ENCODE data around the gene DDX39A.
A peak's percentile ranks its signal among the peaks of the same experiment; 100 is the strongest.
"Not testable (repeated sequence)": the region's sequence is repeated elsewhere in the genome, so short reads cannot be mapped to it uniquely, and the experiment has no call there.

The DDX39A gene

GRCh38 chr19:14395710-14396336, 23.3 kb downstream of the DDX39A start:
- in situ Hi-C loops (cut with MboI; ENCODE audit: low pct_unique_long_range_greater_than_20kb, low sequenced_read_pairs): loop anchor here (5.0 kb wide), 1 partner anchor 371 kb away; no protein-coding TSS in a partner anchor
- no peak for DNase-seq

GRCh38 chr19:14395262-14395661, 23.9 kb downstream of the DDX39A start:
- in situ Hi-C loops (cut with MboI; ENCODE audit: low pct_unique_long_range_greater_than_20kb, low sequenced_read_pairs): loop anchor here (5.0 kb wide), 1 partner anchor 372 kb away; no protein-coding TSS in a partner anchor

GRCh38 chr19:14394167-14394566, 25.0 kb downstream of the DDX39A start:
- DNase-seq: no peak
- in situ Hi-C loops (cut with MboI; ENCODE audit: low pct_unique_long_range_greater_than_20kb, low sequenced_read_pairs): no loop called here

More at GRCh38 chr19:14395262-14395661, 23.9 kb downstream of the DDX39A start:
- no peak for DNase-seq

DNA sequence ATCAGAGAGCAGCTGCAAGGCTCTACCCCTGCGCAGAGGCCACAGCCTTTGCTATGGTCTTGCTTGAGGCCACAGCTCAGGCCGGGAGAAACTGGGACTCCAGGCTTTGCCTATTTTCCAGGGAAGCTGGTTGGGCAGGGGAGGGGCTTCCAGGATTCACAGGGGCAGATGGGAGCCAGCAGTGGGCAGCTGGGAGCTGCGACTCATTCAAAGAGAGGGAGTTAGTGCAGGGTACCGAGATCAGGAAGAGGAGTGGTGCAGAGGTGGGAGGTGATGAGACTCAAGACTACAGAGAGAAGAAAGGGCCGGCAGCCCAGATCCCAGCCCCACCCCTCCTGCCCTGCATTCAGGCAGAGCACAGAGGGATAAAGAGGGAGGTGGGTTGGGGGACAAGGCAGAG, 25.8 kb downstream of the DDX39A start:
- DNase-seq: no peak
- in situ Hi-C loops (cut with MboI; ENCODE audit: low pct_unique_long_range_greater_than_20kb, low sequenced_read_pairs): no loop called here

- DNase-seq: no peak
- in situ Hi-C loops (cut with MboI; ENCODE audit: low pct_unique_long_range_greater_than_20kb, low sequenced_read_pairs): no loop called here
Observed at GRCh38 chr19:14391156-14391821, 27.9 kb downstream of the DDX39A start.

GRCh38 chr19:14390548-14390947, 28.6 kb downstream of the DDX39A start:
- no peak for DNase-seq
- in situ Hi-C loops (cut with MboI; ENCODE audit: low pct_unique_long_range_greater_than_20kb, low sequenced_read_pairs): no loop called here

DNA sequence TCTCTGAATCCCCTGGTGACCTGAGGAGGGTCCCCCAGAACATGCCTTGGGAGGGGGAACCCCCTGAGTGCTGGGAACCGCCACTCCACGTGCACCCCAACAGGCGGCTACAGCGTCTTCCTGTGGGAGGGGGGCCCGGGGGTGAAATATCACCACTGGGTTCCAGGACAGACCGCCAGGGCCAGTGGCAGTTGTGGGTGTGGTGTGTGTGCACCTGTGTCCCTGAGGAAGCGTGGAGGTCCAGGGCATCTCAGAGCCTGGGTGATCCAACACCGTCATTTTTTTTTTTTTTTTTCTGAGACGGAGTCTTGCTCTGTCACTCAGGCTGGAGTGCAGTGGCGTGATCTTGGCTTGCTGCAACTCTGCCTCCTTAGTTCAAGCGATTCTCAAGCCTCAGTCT, 33.6 kb downstream of the DDX39A start:
- DNase-seq: no peak
- in situ Hi-C loops (cut with MboI; ENCODE audit: low pct_unique_long_range_greater_than_20kb, low sequenced_read_pairs): no loop called here

- in situ Hi-C loops (cut with MboI; ENCODE audit: low pct_unique_long_range_greater_than_20kb, low sequenced_read_pairs): no loop called here
- peak; percentile 64 for DNase-seq
Observed at GRCh38 chr19:14383661-14384555, 35.2 kb downstream of the DDX39A start.

DNA sequence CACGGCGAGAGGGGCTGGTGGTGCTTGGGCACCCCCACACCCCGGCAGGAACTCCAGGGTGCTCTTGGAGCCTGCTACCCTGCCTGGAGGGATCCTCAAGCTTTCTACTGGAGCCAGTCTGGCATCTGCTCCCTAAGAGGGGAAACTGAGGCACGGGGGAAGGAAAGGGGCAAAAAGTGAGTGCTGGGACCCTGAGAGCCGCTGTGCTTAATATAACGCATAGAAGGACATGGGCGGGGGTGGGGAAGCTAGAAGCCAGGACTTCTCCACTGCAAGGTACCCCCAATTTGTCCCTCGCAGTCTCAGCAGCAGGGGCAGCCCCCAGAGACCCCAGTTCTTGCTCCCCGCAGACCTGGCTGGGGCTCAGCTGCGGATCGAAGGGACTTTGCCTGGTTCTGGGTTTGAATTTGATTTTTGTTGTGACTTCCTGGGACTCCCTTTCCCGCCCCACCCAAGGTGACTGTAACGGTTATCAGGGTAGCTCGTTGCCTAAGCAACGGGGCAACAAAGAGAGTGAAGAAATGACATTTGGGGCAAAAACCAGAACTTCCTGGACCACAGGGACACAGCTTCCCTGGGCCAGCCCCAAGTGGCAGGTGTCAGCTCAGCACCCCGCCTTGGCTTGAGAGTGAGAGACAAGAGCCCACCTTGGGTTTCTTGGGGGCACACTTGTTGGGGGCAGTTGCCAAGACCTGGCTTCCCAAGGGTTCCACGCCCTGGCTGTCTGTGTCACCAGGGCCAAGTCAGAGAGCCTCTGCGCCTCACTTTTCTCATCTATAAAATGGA, 37.3 kb downstream of the DDX39A start:
- in situ Hi-C loops (cut with MboI; ENCODE audit: low pct_unique_long_range_greater_than_20kb, low sequenced_read_pairs): no loop called here
- peak; percentile 73 for DNase-seq

GRCh38 chr19:14379294-14380065, 39.7 kb downstream of the DDX39A start:
- in situ Hi-C loops (cut with MboI; ENCODE audit: low pct_unique_long_range_greater_than_20kb, low sequenced_read_pairs): no loop called here
- no peak for DNase-seq

DNA sequence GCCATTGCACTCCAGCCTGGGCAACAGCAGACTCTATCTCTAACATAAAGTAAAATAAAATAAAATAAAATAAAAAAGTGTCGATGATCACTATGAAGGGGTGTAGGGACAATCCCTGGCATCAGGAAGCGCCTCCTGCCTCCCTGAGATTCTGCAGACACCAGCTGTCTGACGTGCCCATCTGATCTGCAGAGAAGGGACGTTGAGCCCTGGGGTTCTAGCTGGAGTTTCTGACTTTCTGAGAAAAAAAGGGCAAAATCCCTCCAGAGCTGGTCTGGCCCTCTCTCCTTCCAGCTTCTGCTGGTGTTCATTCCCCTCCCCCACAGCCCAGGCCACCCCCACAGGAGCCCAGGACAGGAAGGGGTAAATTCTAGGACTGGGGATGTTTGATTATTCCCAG, 40.3 kb downstream of the DDX39A start:
- no peak for DNase-seq
- in situ Hi-C loops (cut with MboI; ENCODE audit: low pct_unique_long_range_greater_than_20kb, low sequenced_read_pairs): no loop called here

GRCh38 chr19:14377883-14378328, 41.2 kb downstream of the DDX39A start:
- DNase-seq: no peak
- in situ Hi-C loops (cut with MboI; ENCODE audit: low pct_unique_long_range_greater_than_20kb, low sequenced_read_pairs): no loop called here

- in situ Hi-C loops (cut with MboI; ENCODE audit: low pct_unique_long_range_greater_than_20kb, low sequenced_read_pairs): no loop called here
- DNase-seq: no peak
Observed at GRCh38 chr19:14375582-14376291, 43.4 kb downstream of the DDX39A start.

DNA sequence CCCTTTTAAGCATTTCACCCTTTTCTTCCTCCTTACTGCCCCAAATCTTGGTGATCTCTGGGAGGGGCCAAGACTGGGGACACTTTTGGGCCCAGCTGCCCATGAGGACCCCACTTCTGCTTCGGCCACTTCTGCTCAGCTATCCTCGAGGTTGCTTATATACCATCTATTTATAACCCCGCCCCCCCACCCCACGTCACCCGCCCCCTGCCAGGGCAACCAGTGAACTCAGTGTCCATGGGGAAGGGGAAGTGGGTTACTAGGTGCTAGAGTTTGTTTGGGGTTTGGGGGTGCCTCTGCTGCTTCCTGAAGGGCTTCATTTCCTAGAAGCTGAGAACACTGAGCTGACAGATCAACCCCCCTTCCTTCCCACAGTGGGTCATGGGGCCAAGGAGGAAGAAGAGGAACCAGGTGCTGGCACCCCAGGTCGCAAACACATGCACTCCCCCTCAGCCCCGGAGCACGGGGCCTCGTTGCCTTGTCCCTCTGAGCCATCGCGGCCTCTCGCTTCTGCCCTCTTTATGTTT, 44.0 kb downstream of the DDX39A start:
- DNase-seq: peak; percentile 96

GRCh38 chr19:14374313-14374712, 44.8 kb downstream of the DDX39A start:
- in situ Hi-C loops (cut with MboI; ENCODE audit: low pct_unique_long_range_greater_than_20kb, low sequenced_read_pairs); DNase-seq: not testable (repeated sequence)

More for the DNA sequence above, 44.0 kb downstream of the DDX39A start:
- in situ Hi-C loops (cut with MboI; ENCODE audit: low pct_unique_long_range_greater_than_20kb, low sequenced_read_pairs): no loop called here

DNA sequence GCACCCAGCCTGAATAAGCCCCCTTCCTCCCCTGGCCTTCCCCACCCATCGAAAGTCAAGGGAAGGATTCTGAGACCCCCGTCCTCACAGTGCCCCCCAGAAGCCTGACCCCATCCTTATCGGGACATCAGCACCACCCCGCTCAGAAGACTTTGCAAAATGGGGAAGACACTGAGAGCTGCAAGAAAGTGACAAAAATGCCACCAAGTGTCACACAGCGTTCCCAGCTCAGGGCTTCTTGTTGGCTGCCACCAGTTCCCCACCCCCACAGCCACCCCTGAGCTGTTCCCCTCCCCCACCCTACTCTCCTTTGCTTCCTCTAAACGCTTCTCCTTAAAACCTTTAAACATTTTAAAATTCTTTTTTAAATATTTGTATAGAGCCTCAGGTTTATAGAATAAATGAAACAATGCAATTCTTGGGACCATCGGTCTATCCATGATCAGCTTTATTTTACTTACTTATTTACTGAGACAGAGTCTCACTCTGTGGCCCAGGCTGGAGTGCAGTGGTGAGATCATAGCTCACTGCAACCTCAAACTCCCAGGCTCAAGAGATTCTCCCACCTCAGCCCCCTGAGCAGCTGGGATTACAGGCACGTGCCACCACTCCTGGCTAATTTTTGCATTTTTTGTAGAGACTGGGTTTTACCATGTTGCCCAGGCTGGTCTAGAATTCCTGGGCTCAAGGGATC, 46.6 kb downstream of the DDX39A start:
- in situ Hi-C loops (cut with MboI; ENCODE audit: low pct_unique_long_range_greater_than_20kb, low sequenced_read_pairs): not testable (repeated sequence)
- peak; percentile 55 for DNase-seq

GRCh38 chr19:14371301-14371821, 47.8 kb downstream of the DDX39A start:
- DNase-seq: no peak
- in situ Hi-C loops (cut with MboI; ENCODE audit: low pct_unique_long_range_greater_than_20kb, low sequenced_read_pairs): no loop called here

All from KBM-7 (cell line).